Endothelial cell of umbilical vein (primary cell): ENCODE data around the gene TWIST2.

ENCODE experiments used
- EZH2 ChIP-seq: IDR thresholded peaks from 2 replicates; pipeline ENCODE4 v1.6.1; 2012; ENCODE audit warnings: borderline replicate concordance, low read depth, mild to moderate bottlenecking, moderate library complexity, low read length, inconsistent platforms; ENCODE audit not compliant: severe bottlenecking
- FOS ChIP-seq: IDR thresholded peaks from 2 replicates; pipeline ENCODE4 v1.6.1; 2011; ENCODE audit warnings: mild to moderate bottlenecking, low read length, moderate library complexity, borderline replicate concordance; ENCODE audit not compliant: insufficient read depth
- POLR2A ChIP-seq: IDR thresholded peaks from 2 replicates; pipeline ENCODE4 v1.6.1; 2012; ENCODE audit warnings: low read depth, mild to moderate bottlenecking, control low read depth, low read length
- TF ChIP-seq, protein P1 (sequence below): IDR thresholded peaks from 2 replicates; pipeline ENCODE4 v1.6.1; 2011; ENCODE audit not compliant: insufficient read depth, insufficient read length
- TF ChIP-seq, protein P2 (sequence below), 2 donors: IDR thresholded peaks; 1 replicate in 1 of 2; 2 replicates in 1 of 2; pipeline ENCODE4 v1.5.1; 2011; ENCODE audit warnings: low read length in 2 of 2, mild to moderate bottlenecking in 2 of 2, moderate library complexity in 2 of 2, control low read depth in 1 of 2, inconsistent platforms in 1 of 2, low read depth in 1 of 2; ENCODE audit not compliant: insufficient read depth in 1 of 2; ENCODE audit errors: extremely low read depth in 1 of 2

DNA sequence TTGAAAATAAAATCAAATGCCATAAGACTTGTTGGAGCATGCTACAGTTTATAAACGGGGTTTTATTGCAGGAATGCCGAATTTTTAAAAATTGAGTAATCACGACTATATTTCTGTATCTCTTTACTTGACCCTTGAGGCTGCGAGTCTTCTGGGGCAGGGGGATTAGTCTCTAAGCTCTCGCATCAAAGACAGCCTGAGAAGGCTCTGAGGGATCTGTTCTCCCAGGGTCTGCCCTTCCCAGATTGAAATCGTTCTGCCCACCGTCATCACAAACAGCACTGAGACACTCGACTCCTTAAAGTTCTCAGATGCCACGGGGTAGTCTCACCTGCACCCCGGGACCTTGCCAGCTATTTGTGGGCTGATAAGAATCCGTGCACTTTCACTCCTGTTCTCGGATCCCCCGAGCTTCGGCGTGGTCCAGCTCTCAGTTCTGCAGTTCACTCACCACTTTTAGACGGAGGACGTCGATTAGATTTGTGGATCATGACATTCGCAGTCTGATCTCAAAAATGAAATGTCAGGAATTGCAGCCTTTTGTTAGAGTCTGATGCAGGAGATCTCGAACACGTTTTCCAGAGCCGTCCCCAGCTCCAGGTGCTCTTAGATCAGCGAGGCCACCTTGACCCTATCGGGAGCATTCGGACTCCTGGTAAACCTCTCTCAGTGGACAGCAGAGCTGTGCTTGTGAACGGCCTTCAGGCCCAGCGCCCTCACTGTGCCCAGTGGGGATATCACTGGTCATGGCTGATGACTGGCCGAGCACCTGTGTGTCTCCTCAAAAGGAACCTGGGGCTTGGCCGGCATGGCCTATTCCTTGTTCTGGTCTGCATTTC, 43.0 kb downstream of the TWIST2 start:
- TF ChIP-seq FOS (no peak), POLR2A (no peak), EZH2 (no peak)
- TF ChIP-seq, protein P1, sequence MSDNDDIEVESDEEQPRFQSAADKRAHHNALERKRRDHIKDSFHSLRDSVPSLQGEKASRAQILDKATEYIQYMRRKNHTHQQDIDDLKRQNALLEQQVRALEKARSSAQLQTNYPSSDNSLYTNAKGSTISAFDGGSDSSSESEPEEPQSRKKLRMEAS = no peak
- TF ChIP-seq, protein P2, sequence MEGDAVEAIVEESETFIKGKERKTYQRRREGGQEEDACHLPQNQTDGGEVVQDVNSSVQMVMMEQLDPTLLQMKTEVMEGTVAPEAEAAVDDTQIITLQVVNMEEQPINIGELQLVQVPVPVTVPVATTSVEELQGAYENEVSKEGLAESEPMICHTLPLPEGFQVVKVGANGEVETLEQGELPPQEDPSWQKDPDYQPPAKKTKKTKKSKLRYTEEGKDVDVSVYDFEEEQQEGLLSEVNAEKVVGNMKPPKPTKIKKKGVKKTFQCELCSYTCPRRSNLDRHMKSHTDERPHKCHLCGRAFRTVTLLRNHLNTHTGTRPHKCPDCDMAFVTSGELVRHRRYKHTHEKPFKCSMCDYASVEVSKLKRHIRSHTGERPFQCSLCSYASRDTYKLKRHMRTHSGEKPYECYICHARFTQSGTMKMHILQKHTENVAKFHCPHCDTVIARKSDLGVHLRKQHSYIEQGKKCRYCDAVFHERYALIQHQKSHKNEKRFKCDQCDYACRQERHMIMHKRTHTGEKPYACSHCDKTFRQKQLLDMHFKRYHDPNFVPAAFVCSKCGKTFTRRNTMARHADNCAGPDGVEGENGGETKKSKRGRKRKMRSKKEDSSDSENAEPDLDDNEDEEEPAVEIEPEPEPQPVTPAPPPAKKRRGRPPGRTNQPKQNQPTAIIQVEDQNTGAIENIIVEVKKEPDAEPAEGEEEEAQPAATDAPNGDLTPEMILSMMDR (IDR thresholded peaks at IDR 0.05; ENCODE audit: extremely low read depth in 1 of 2, insufficient read depth in 1 of 2, low read depth in 1 of 2, low read length in 2 of 2) = no peak
